OCI-LY7 (cell line): Measurements from ENCODE around the gene SLC4A1. TPM values are rescaled to one million over a fixed set of nuclear protein-coding genes. Genes with fewer than 3 reads are reported as not detected.

Experiments used
- BruUV-seq: library from RNA; stranded (reverse); fragments of 400-500 nt; replicated peaks from 2 replicates; lab custom pipeline; 2021; lab: Mats Ljungman, UMichigan
- CTCF ChIA-PET: fragments of 300-600 bp; sonication (Branson Sonifier 250); formaldehyde crosslinking; loops from one replicate; lab custom pipeline; 2022; ENCODE audit warnings: antibody characterized with exemption; ENCODE audit not compliant: unreplicated experiment; lab: Charles Lee
- POLR2A ChIA-PET: fragments of 300-600 bp; sonication (Branson Sonifier 250); formaldehyde crosslinking; loops from one replicate; lab custom pipeline; 2022; ENCODE audit warnings: antibody characterized with exemption; lab: Charles Lee
- DNase-seq: peaks from one replicate; pipeline ENCODE4 v3.0.0-alpha.2; 2015; ENCODE audit warnings: low spot score
- H2AFZ ChIP-seq: fragments of 200-600 bp; sonication (generic), shearing (Covaris generic); 2 replicates; pipeline ENCODE4 v1.6.1; 2014; ENCODE audit warnings: mild to moderate bottlenecking, antibody characterized with exemption, low read length, moderate library complexity
- H3K27ac ChIP-seq: fragments of 200-600 bp; sonication (generic); 2 replicates; pipeline ENCODE4 v1.5.1; 2014; ENCODE audit warnings: mixed run types, low read depth, mild to moderate bottlenecking, moderate library complexity, low read length, inconsistent platforms; ENCODE audit not compliant: poor library complexity, severe bottlenecking
- H3K36me3 ChIP-seq: fragments of 200-600 bp; sonication (generic); 2 replicates; pipeline ENCODE4 v1.6.1; 2014; ENCODE audit warnings: mild to moderate bottlenecking, antibody characterized with exemption, low read length, moderate library complexity, mixed read lengths; ENCODE audit not compliant: insufficient read depth
- H3K4me1 ChIP-seq: fragments of 200-600 bp; sonication (generic); 2 replicates; pipeline ENCODE4 v1.5.1; 2014; ENCODE audit warnings: mild to moderate bottlenecking, low read length; ENCODE audit not compliant: insufficient read depth, poor library complexity, severe bottlenecking
- H3K4me2 ChIP-seq: fragments of 200-600 bp; sonication (generic); 2 replicates; pipeline ENCODE4 v1.6.1; 2014; ENCODE audit warnings: mild to moderate bottlenecking, low read length
- H3K4me3 ChIP-seq: fragments of 200-600 bp; sonication (generic); 2 replicates; pipeline ENCODE4 v1.5.1; 2014; ENCODE audit warnings: mild to moderate bottlenecking, low read depth, low read length; ENCODE audit not compliant: poor library complexity, severe bottlenecking
- H3K79me2 ChIP-seq: fragments of 200-600 bp; sonication (generic); 2 replicates; pipeline ENCODE4 v1.6.1; 2016; ENCODE audit warnings: low read depth, mild to moderate bottlenecking, low read length, moderate library complexity, mixed read lengths; ENCODE audit not compliant: insufficient read depth
- H3K9me2 ChIP-seq: fragments of 200-600 bp; sonication (generic); 2 replicates; pipeline ENCODE4 v1.6.1; 2016; ENCODE audit warnings: mild to moderate bottlenecking, low read length, mixed read lengths; ENCODE audit not compliant: insufficient read depth
- H3K9me3 ChIP-seq: fragments of 200-600 bp; sonication (generic); 2 replicates; pipeline ENCODE4 v1.6.1; 2014; ENCODE audit warnings: mild to moderate bottlenecking, mixed run types, low read length, mixed read lengths
- H4K20me1 ChIP-seq: fragments of 200-600 bp; sonication (generic); 2 replicates; pipeline ENCODE4 v1.6.1; 2014; ENCODE audit warnings: mild to moderate bottlenecking, antibody characterized with exemption, low read length, moderate library complexity, mixed read lengths; ENCODE audit not compliant: insufficient read depth
- EZH2phosphoT487 ChIP-seq: fragments of 200-600 bp; sonication (generic); IDR thresholded peaks from 2 replicates; pipeline ENCODE4 v1.6.1; 2018; ENCODE audit warnings: low read depth, borderline replicate concordance, mild to moderate bottlenecking, mixed run types, antibody characterized with exemption, low read length, moderate library complexity, mixed read lengths
- intact Hi-C: fragments of 100-400 bp; cut with micrococcal nuclease; formaldehyde crosslinking; loops from one replicate; pipeline ENCODE4 v1.10.0; 2022; ENCODE audit not compliant: unreplicated experiment
- total RNA-seq, 2 experiments: library from RNA; depleted of rRNA in 1 of 2; stranded (reverse); fragments of >200 nt in 1 of 2; shearing (Covaris generic) in 1 of 2; gene quantifications; 2 replicates each; pipeline ENCODE4 v1.2.3, GENCODE V29; 2014 to 2022
- TF ChIP-seq, protein P1 (sequence below): fragments of 200-600 bp; sonication (generic); conservative IDR thresholded peaks from 2 replicates; pipeline ENCODE4 v1.5.1; 2014; ENCODE audit warnings: mild to moderate bottlenecking, antibody characterized with exemption, low read length, moderate library complexity, mixed read lengths

Gene SLC4A1
- total RNA-seq, 2 experiments from 2014 or later: not detected

DNA sequence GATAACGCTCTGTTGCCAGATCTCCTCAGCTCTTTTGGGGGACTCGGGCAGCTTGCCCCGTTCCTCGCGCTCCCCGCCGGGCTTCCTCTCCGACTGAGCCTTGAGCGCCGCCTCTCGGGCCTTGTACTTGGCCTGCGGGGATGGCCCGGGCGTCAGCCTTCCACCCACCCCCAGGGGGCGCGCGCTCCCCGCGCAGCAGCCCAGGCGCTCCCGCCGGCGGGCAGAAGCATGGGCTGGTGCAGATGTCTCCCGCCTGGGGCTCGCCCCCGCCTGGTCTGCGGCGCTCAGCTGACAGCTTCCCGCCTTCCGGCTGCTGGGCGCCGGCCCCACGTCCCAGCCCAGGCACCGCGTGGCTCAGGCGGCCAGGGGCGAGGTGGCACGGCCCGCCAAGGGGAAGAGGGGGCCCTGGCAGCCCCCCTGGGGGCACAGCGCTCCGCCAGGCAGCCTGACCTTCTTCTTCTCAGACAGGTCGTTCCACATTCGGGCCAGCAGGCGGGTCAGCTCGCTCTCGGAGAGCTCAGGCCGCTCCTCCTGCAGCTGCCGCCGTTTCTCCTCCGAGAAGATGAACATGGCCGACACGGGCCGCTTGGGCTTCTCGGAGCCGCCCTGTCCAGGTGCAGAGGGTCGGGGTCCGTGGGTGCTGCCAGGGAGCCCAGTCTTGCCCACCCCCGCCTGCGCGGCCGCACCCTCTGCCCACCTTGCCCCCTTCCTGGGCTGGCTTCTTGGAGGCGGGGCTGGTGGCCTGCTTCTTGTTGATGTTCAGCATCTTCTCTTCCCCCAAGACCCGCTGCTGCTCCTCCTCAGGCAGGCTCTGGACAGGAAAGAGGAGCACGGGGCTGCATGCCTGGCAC lies 57.4 kb downstream of the SLC4A1 start:
- TF ChIP-seq EZH2phosphoT487: no peak
- TF ChIP-seq, protein P1, sequence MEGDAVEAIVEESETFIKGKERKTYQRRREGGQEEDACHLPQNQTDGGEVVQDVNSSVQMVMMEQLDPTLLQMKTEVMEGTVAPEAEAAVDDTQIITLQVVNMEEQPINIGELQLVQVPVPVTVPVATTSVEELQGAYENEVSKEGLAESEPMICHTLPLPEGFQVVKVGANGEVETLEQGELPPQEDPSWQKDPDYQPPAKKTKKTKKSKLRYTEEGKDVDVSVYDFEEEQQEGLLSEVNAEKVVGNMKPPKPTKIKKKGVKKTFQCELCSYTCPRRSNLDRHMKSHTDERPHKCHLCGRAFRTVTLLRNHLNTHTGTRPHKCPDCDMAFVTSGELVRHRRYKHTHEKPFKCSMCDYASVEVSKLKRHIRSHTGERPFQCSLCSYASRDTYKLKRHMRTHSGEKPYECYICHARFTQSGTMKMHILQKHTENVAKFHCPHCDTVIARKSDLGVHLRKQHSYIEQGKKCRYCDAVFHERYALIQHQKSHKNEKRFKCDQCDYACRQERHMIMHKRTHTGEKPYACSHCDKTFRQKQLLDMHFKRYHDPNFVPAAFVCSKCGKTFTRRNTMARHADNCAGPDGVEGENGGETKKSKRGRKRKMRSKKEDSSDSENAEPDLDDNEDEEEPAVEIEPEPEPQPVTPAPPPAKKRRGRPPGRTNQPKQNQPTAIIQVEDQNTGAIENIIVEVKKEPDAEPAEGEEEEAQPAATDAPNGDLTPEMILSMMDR: peak; percentile 94
- peak overlapping the region; percentile 52 for H3K4me3 ChIP-seq
- H3K9me3 ChIP-seq: no peaks in the 10 kb centered on the region
- intact Hi-C loops: loop anchor here (2.0 to 10.0 kb wide), 3 partner anchors 114 to 294 kb away; partner anchors contain the start of genes GPATCH8 and SLC25A39
- H3K4me2 ChIP-seq: peak overlapping the region; percentile 72
- no peaks in the 10 kb centered on the region for H3K9me2 ChIP-seq
- TSS peak; percentile 55 for BruUV-seq
- ChIA-PET POLR2A (interaction anchor here (0.6 to 2.0 kb wide), 3 partner anchors 9 to 36 kb away, joined by 3 to 6 read pairs (median 5); no protein-coding TSS in a partner anchor), CTCF (interaction anchor here (0.6 to 1.5 kb wide), 7 partner anchors 9 to 135 kb away, joined by 3 to 8 read pairs (median 4); partner anchors contain the start of genes ATXN7L3, GRN and UBTF)
- DNase-seq: peak; percentile 94
- no peak overlapping the region for H2AFZ ChIP-seq
- H3K4me1 ChIP-seq: peaks cover 37% of the 10 kb centered on the region
- no peaks in the 10 kb centered on the region for H4K20me1 ChIP-seq
- H3K36me3 ChIP-seq: peaks cover 90% of the 10 kb centered on the region
- peak overlapping the region; percentile 76 for H3K27ac ChIP-seq
- H3K79me2 ChIP-seq: peaks cover 24% of the 10 kb centered on the region

DNA sequence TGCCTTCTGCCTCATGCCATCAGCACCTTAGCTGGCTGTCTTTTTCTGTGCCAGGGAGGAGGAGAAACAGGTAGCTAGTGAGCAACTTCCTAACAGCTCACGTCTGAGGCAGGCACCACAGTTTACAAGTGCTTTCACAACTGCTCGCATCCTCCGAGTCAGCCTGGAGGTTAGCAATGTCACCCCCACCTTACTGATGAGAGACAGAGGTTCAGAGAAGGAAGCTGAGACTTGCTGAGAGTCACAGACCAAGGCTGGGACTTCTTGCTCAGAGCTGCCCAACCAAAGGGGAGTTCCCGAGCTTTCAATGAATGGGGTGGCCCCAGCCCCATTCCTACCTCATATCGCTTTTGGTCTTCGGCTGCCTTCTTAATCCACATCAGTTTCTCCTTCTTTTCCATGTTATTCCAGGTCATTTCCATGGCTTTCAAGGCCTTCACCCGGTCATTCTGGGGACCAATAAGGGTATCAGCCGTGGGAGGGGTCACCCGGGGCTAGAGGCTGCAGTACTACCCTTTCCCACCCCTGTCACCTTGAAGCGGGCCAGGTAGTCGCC lies 58.1 kb downstream of the SLC4A1 start:
- no TSS peak for BruUV-seq
- CTCF ChIA-PET: interaction anchor here (0.6 to 1.5 kb wide), 7 partner anchors 8 to 136 kb away, joined by 3 to 8 read pairs (median 4); partner anchors contain the start of genes GRN and UBTF
- no peak for DNase-seq
- Histone ChIP-seq H3K4me1 (peaks cover 30% of the 10 kb centered on the region), H3K9me3 (no peaks in the 10 kb centered on the region), H3K79me2 (peaks cover 17% of the 10 kb centered on the region; the same call in 1 of the 2 replicates), H2AFZ (no peak overlapping the region), H3K9me2 (no peaks in the 10 kb centered on the region), H4K20me1 (no peaks in the 10 kb centered on the region), H3K27ac (peak overlapping the region; percentile 53), H3K4me2 (peak overlapping the region; percentile 72), H3K4me3 (peak overlapping the region; percentile 52), H3K36me3 (peaks cover 86% of the 10 kb centered on the region)
- TF ChIP-seq, protein P1: no peak
- no peak for TF ChIP-seq EZH2phosphoT487
- POLR2A ChIA-PET: interaction anchor here (0.6 to 2.0 kb wide), 3 partner anchors 9 to 24 kb away, joined by 3 to 6 read pairs (median 5); no protein-coding TSS in a partner anchor
- intact Hi-C loops: loop anchor here (2.0 to 10.0 kb wide), 3 partner anchors 115 to 295 kb away; partner anchors contain the start of genes GPATCH8 and SLC25A39
